Testis (tissue), 3 donors: ENCODE data around the gene MACROD2. TPM values are rescaled to one million over a fixed set of nuclear protein-coding genes. Genes with fewer than 3 reads are reported as not detected.

ENCODE experiments used
- DNase-seq: peaks from one replicate; pipeline ENCODE4 v3.0.0-alpha.2; 2019
- H3K27ac ChIP-seq, 2 donors: fragments of 200-600 bp; sonication (generic); one replicate each; pipeline ENCODE4 v1.5.1; 2019
- H3K27me3 ChIP-seq: fragments of 200-600 bp; sonication (generic); one replicate; pipeline ENCODE4 v1.5.1; 2019
- H3K36me3 ChIP-seq: fragments of 200-600 bp; sonication (generic); one replicate; pipeline ENCODE4 v1.5.1; 2017; ENCODE audit warnings: low read depth; ENCODE audit errors: missing control alignments
- H3K4me1 ChIP-seq: fragments of 200-600 bp; sonication (generic); one replicate; pipeline ENCODE4 v1.5.1; 2019
- H3K4me3 ChIP-seq, 2 donors: fragments of 200-600 bp; sonication (generic); one replicate each; pipeline ENCODE4 v1.5.1; 2017 to 2019
- H3K9me3 ChIP-seq: fragments of 200-600 bp; sonication (generic); one replicate; pipeline ENCODE4 v1.5.1; 2017
- POLR2A ChIP-seq: fragments of 450-650 bp; IDR thresholded peaks from one replicate; pipeline ENCODE4 v1.6.1; 2017; ENCODE audit warnings: antibody characterized with exemption, mild to moderate bottlenecking, moderate library complexity
- WGBS, 2 donors: methylation state at CpG; one replicate each; pipeline ENCODE4 v1.1.5; 2018; 5-methylcytosine and 5-hydroxymethylcytosine counted together
- intact Hi-C: fragments of 100-400 bp; cut with DNase I; formaldehyde crosslinking; loops from one replicate; pipeline ENCODE4 v1.15.1; 2023; ENCODE audit warnings: low total_unique reads
- polyA plus RNA-seq: library from polyadenylated mRNA; stranded (reverse); fragments of 350-450 nt; fragmentation: Illumina TruSeq; extraction: RNeasy Lipid Tissue Mini Kit (QIAGEN cat#74804); gene quantifications from one replicate; pipeline ENCODE4 v1.2.3, GENCODE V29; 2014; ENCODE audit warnings: low read depth, low replicate concordance; ENCODE audit not compliant: insufficient read depth
- total RNA-seq, 2 donors: library from RNA; depleted of rRNA; stranded (reverse); fragments of >200 nt; gene quantifications; one replicate each; pipeline ENCODE4 v1.2.3, GENCODE V29; 2016
- TF ChIP-seq, protein P1 (sequence below), 3 experiments: fragments of 450-650 bp in 2 of 3; fragments of 200-600 bp in 1 of 3; sonication (generic) in 1 of 3; IDR thresholded peaks; one replicate each; pipeline ENCODE4 v1.5.1; 2016 to 2019; ENCODE audit warnings: antibody characterized with exemption in 3 of 3, mild to moderate bottlenecking in 2 of 3, moderate library complexity in 1 of 3

MACROD2 gene
- total and polyA plus RNA-seq, 3 donors from 2014 or later: 12.6 to 20.6 (median 16.8) TPM

DNA sequence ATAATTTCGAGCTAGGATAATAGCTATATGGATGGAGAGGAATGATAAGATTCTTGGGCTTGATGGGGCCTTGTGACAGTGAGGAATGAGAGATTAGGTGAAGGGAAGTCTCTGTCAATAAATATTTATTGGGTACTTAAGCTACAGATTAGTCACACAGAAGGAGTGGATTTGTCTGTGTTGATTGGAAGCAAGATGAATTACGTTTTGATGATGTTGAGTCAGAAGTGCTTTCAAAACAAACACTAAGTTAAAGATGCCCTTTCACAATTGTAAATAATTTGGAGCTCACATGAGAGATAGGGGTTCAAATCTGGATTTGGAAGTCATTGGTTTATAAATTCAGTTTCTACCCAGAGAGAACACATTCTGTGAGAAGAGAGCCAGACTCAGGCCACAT, 1743.7 kb downstream of the MACROD2 start:
- DNase-seq: no peak
- Histone ChIP-seq H3K36me3 (no peaks in the 10 kb centered on the region), H3K27me3 (no peaks in the 10 kb centered on the region), H3K4me1 (no peaks in the 10 kb centered on the region), H3K9me3 (no peaks in the 10 kb centered on the region), H3K27ac (no peak overlapping the region), H3K4me3 (no peak overlapping the region)
- no peak for TF ChIP-seq POLR2A
- TF ChIP-seq, protein P1, sequence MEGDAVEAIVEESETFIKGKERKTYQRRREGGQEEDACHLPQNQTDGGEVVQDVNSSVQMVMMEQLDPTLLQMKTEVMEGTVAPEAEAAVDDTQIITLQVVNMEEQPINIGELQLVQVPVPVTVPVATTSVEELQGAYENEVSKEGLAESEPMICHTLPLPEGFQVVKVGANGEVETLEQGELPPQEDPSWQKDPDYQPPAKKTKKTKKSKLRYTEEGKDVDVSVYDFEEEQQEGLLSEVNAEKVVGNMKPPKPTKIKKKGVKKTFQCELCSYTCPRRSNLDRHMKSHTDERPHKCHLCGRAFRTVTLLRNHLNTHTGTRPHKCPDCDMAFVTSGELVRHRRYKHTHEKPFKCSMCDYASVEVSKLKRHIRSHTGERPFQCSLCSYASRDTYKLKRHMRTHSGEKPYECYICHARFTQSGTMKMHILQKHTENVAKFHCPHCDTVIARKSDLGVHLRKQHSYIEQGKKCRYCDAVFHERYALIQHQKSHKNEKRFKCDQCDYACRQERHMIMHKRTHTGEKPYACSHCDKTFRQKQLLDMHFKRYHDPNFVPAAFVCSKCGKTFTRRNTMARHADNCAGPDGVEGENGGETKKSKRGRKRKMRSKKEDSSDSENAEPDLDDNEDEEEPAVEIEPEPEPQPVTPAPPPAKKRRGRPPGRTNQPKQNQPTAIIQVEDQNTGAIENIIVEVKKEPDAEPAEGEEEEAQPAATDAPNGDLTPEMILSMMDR (IDR thresholded peaks at IDR 0.05): no peak
- 78 to 84% methylated on average over 2 of the region's 2 CpGs for WGBS, 2 donors
- intact Hi-C loops: no loop called here

DNA sequence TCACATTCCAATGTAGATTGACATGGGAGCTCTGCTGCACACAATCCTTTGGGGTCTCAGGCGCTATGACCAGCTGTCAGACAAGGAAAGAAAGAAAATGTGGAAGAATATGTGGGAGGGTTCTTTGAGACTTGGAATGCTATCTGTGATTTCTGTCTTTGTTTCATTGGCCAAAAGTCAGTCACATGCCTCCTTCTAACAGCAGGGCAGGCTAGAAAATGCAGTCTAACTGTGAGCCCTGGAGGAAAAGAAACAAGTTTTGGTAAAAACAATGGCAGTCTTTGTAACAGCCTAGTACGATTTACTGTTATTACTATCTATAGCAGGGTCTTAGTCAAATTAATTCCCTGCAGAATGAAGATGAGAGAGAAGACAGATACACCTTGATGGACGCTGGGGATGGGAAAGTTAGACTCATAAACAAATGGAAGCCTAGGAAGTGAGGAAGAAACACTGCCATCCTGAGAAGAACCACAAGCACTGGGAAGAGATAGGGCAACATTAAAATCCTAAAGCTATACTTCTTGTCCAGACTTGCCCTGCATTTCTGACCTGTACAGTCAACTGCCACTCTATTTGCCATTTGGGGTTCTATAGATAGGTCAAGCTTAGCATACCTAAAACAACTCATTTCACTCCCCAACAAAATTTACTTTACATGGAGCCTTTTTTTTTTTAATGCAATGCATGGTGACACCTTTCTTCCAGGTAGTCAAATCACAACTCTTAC, 1744.9 kb downstream of the MACROD2 start:
- Histone ChIP-seq H3K27me3 (no peaks in the 10 kb centered on the region), H3K9me3 (no peaks in the 10 kb centered on the region), H3K36me3 (no peaks in the 10 kb centered on the region), H3K4me1 (no peaks in the 10 kb centered on the region), H3K4me3 (no peak overlapping the region), H3K27ac (no peak overlapping the region)
- no peak for TF ChIP-seq POLR2A
- TF ChIP-seq, protein P1 (IDR thresholded peaks at IDR 0.05): no peak
- no peak for DNase-seq
- intact Hi-C loops: no loop called here
- 81 to 85% methylated on average over 3 of the region's 3 CpGs for WGBS, 2 donors

DNA sequence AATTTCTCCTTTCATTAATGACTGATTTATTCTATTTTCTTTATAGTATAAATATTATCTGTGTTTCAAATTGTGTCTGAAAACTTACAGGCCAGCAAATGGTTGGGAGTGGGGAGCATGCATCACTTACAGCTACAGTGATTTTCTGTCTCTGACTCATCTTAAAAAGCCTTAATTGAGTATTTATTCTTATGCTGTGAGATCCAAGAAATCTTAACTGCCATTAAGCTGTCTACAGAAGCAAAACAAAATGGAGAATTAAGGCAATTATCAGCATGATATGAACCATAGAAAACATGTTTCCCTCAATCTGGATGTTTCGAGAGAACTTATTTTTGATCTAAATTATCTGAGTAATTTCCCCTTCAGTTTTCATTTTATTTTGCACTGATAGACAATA, 1746.8 kb downstream of the MACROD2 start:
- Histone ChIP-seq H3K36me3 (no peaks in the 10 kb centered on the region), H3K27ac (no peak overlapping the region), H3K9me3 (no peaks in the 10 kb centered on the region), H3K4me1 (no peaks in the 10 kb centered on the region), H3K27me3 (no peaks in the 10 kb centered on the region), H3K4me3 (no peak overlapping the region)
- 94 to 98% methylated on average over 1 of the region's 1 CpG for WGBS, 2 donors
- DNase-seq: no peak
- intact Hi-C loops: no loop called here
- TF ChIP-seq POLR2A: no peak
- TF ChIP-seq, protein P1 (IDR thresholded peaks at IDR 0.05): no peak

DNA sequence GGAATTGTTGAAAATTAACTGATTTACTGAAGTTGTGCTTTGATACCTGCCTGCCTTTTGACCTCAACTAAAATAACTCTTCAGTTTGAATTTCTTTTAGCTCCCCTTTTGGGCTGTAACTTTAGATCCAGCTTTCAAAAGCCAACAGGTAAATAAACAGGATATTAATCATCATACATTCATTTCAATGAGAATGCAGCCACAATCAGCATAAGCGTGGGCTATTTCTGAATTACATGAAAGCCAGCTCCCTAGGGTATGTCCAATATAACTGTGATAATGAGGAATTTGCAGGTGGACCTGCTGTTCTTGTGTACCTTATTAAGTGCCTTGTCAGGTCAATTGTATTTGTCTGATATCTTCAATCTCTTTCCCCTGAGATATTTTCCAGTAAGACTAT, 1747.3 kb downstream of the MACROD2 start:
- no peak for TF ChIP-seq POLR2A
- TF ChIP-seq, protein P1 (IDR thresholded peaks at IDR 0.05): no peak
- H3K9me3 ChIP-seq: no peaks in the 10 kb centered on the region
- intact Hi-C loops: no loop called here
- H3K27ac ChIP-seq: no peak overlapping the region
- H3K4me1 ChIP-seq: no peaks in the 10 kb centered on the region
- no peaks in the 10 kb centered on the region for H3K27me3 ChIP-seq
- no peak for DNase-seq
- 90 to 91% methylated on average over 1 of the region's 1 CpG for WGBS, 2 donors
- no peak overlapping the region for H3K4me3 ChIP-seq
- no peaks in the 10 kb centered on the region for H3K36me3 ChIP-seq
